Measurements from ENCODE around the gene FNDC1. TPM values are rescaled to one million over a fixed set of nuclear protein-coding genes. Genes with fewer than 3 reads are reported as not detected.

Gene FNDC1
- 0.05 to 0.23 TPM (median 0.09 TPM) in 5 replicates for total RNA-seq (2022; extraction: Qiagen RNA extraction; ENCODE audit: low read depth)

GRCh38 chr6:159169193-159169555, at the start of gene FNDC1:
TSS of gene FNDC1 (plus strand) at chr6:159169400. CDS start at chr6:159169597, 197 bp downstream.

Other genes with a start within 250 kb of the FNDC1 start
- 3.4 to 5.5 TPM (median 4.6 TPM) in 5 replicates for gene RSPH3, start 169.2 kb upstream of the FNDC1 start, total RNA-seq (2022; extraction: Qiagen RNA extraction; ENCODE audit: low read depth)
- not detected in 5 replicates for gene TAGAP, start 124.4 kb upstream of the FNDC1 start, total RNA-seq (2022; extraction: Qiagen RNA extraction; ENCODE audit: low read depth)

Measured in A549 treated with RU486 at 1 μM for 4 hours (cell line).